Measurements from ENCODE around the gene SIX2. TPM values are rescaled to one million over a fixed set of nuclear protein-coding genes. Genes with fewer than 3 reads are reported as not detected.

The SIX2 gene
- total RNA-seq, 4 donors from 2014 or later = 0.34 to 1.2 (median 0.60) TPM; not detected in 1

- Histone ChIP-seq H3K9me3 (no peaks in the 10 kb centered on the region), H3K4me1 (peaks cover 5% of the 10 kb centered on the region), H3K36me3 (no peaks in the 10 kb centered on the region), H3K4me3 (no peak overlapping the region), H3K27ac (no peak overlapping the region), H3K27me3 (peaks cover 16% of the 10 kb centered on the region)
- no peak for TF ChIP-seq CTCF (IDR thresholded peaks at IDR 0.05)
- no peak for TF ChIP-seq POLR2AphosphoS5 (IDR thresholded peaks at IDR 0.05)
- WGBS = 88% methylated on average over 3 of the region's 3 CpGs
- no peak for DNase-seq (ENCODE audit: low spot score in 2 of 2)
These were observed 11.2 kb upstream of the SIX2 start for GRCh38 chr2:45020439-45020838.

GRCh38 chr2:45018023-45018422 is 8.8 kb upstream of the SIX2 start:
- H3K4me1 ChIP-seq = peaks cover 15% of the 10 kb centered on the region
- no peak overlapping the region for H3K4me3 ChIP-seq
- 67% methylated on average over 1 of the region's 1 CpG for WGBS
- no peaks in the 10 kb centered on the region for H3K36me3 ChIP-seq
- peaks cover 40% of the 10 kb centered on the region for H3K27me3 ChIP-seq
- no peak overlapping the region for H3K27ac ChIP-seq
- TF ChIP-seq CTCF (IDR thresholded peaks at IDR 0.05) = no peak
- TF ChIP-seq POLR2A (IDR thresholded peaks at IDR 0.05) = no peak
- TF ChIP-seq POLR2AphosphoS5 (IDR thresholded peaks at IDR 0.05) = no peak
- TF ChIP-seq EP300 (IDR thresholded peaks at IDR 0.05) = no peak
- H3K9me3 ChIP-seq = no peaks in the 10 kb centered on the region
- no peak for DNase-seq (ENCODE audit: low spot score in 2 of 2)

GRCh38 chr2:45014831-45015230 is 5.6 kb upstream of the SIX2 start:
- Histone ChIP-seq H3K27me3 (peaks cover 61% of the 10 kb centered on the region), H3K27ac (no peak overlapping the region), H3K4me1 (peaks cover 31% of the 10 kb centered on the region), H3K9me3 (no peaks in the 10 kb centered on the region), H3K4me3 (no peak overlapping the region), H3K36me3 (no peaks in the 10 kb centered on the region)
- no peak for DNase-seq (ENCODE audit: low spot score in 2 of 2)
- 64% methylated on average over 7 of the region's 7 CpGs for WGBS
- TF ChIP-seq EP300 (IDR thresholded peaks at IDR 0.05) = no peak
- no peak for TF ChIP-seq POLR2AphosphoS5 (IDR thresholded peaks at IDR 0.05)
- no peak for TF ChIP-seq POLR2A (IDR thresholded peaks at IDR 0.05)
- TF ChIP-seq CTCF (IDR thresholded peaks at IDR 0.05) = no peak

- no peak for DNase-seq (ENCODE audit: low spot score in 2 of 2)
- no peak overlapping the region for H3K27ac ChIP-seq
- H3K4me3 ChIP-seq = peak overlapping the region; percentile 50
- H3K27me3 ChIP-seq = peaks cover 66% of the 10 kb centered on the region
- H3K36me3 ChIP-seq = no peaks in the 10 kb centered on the region
- H3K9me3 ChIP-seq = no peaks in the 10 kb centered on the region
- H3K4me1 ChIP-seq = peaks cover 36% of the 10 kb centered on the region
- TF ChIP-seq POLR2A (IDR thresholded peaks at IDR 0.05) (no peak), POLR2AphosphoS5 (IDR thresholded peaks at IDR 0.05) (no peak), CTCF (IDR thresholded peaks at IDR 0.05) (peak; percentile 46 to 86), EP300 (IDR thresholded peaks at IDR 0.05) (no peak)
- WGBS = 7% methylated on average over 33 of the region's 57 CpGs
These were observed 4.9 kb upstream of the SIX2 start for GRCh38 chr2:45014016-45014702.

GRCh38 chr2:45013229-45014015 is 4.2 kb upstream of the SIX2 start:
- no peaks in the 10 kb centered on the region for H3K36me3 ChIP-seq
- no peaks in the 10 kb centered on the region for H3K9me3 ChIP-seq
- H3K4me3 ChIP-seq = peak overlapping the region; percentile 50
- no peak overlapping the region for H3K27ac ChIP-seq
- WGBS = 17% methylated on average over 32 of the region's 83 CpGs
- no peak for DNase-seq (ENCODE audit: low spot score in 2 of 2)
- peaks cover 44% of the 10 kb centered on the region for H3K4me1 ChIP-seq
- H3K27me3 ChIP-seq = peaks cover 74% of the 10 kb centered on the region
- TF ChIP-seq POLR2A (IDR thresholded peaks at IDR 0.05) (no peak), CTCF (IDR thresholded peaks at IDR 0.05) (no peak), EP300 (IDR thresholded peaks at IDR 0.05) (no peak), POLR2AphosphoS5 (IDR thresholded peaks at IDR 0.05) (no peak)
